H7 (cell line): Measurements from ENCODE around the gene FAR1. TPM values are rescaled to one million over a fixed set of nuclear protein-coding genes. Genes with fewer than 3 reads are reported as not detected.
A peak's percentile ranks its signal among the peaks of the same experiment; 100 is the strongest.

Experiments used
- DNase-seq: peaks from one replicate; pipeline ENCODE4 v3.0.0; 2012
- H3K27me3 ChIP-seq: 2 replicates; pipeline ENCODE4 v1.6.0; 2011; ENCODE audit warnings: mild to moderate bottlenecking, low read length; ENCODE audit not compliant: control insufficient read depth, insufficient read depth
- H3K36me3 ChIP-seq: replicated peaks from 2 replicates; pipeline ENCODE4 v1.5.1; 2011; ENCODE audit warnings: low read length; ENCODE audit not compliant: control insufficient read depth, insufficient read depth
- H3K4me3 ChIP-seq: 2 replicates; pipeline ENCODE4 v1.5.1; 2011; ENCODE audit warnings: low read depth, mild to moderate bottlenecking, control low read depth, low read length, moderate library complexity; ENCODE audit not compliant: insufficient read depth
- total RNA-seq: library from RNA; depleted of rRNA; stranded (reverse); fragments of >200 nt; shearing (Covaris generic); gene quantifications from 2 replicates; pipeline ENCODE4 v1.2.3, GENCODE V29; 2014

Gene FAR1
- total RNA-seq, 1 experiment from 2014 or later = 30.4 TPM

GRCh38 chr11:13661074-13661623 lies 7.3 kb upstream of the FAR1 start:
- no peaks in the 10 kb centered on the region for H3K36me3 ChIP-seq
- no peaks in the 10 kb centered on the region for H3K27me3 ChIP-seq
- H3K4me3 ChIP-seq = no peak overlapping the region
- DNase-seq = no peak

- H3K36me3 ChIP-seq = no peaks in the 10 kb centered on the region
- no peak for DNase-seq
- H3K27me3 ChIP-seq = no peaks in the 10 kb centered on the region
- no peak overlapping the region for H3K4me3 ChIP-seq
These were observed 4.8 kb upstream of the FAR1 start for GRCh38 chr11:13663631-13664071.

GRCh38 chr11:13664351-13664750 lies 4.1 kb upstream of the FAR1 start:
- no peaks in the 10 kb centered on the region for H3K27me3 ChIP-seq
- DNase-seq = no peak
- H3K36me3 ChIP-seq = no peaks in the 10 kb centered on the region
- H3K4me3 ChIP-seq = no peak overlapping the region

- Histone ChIP-seq H3K27me3 (no peaks in the 10 kb centered on the region), H3K36me3 (no peaks in the 10 kb centered on the region), H3K4me3 (no peak overlapping the region)
- DNase-seq = no peak
These were observed 1.8 kb upstream of the FAR1 start for GRCh38 chr11:13666708-13667107.

GRCh38 chr11:13667245-13667644 lies 1.2 kb upstream of the FAR1 start:
- Histone ChIP-seq H3K4me3 (peak overlapping the region; percentile 78), H3K27me3 (no peaks in the 10 kb centered on the region), H3K36me3 (no peaks in the 10 kb centered on the region)
- no peak for DNase-seq

GRCh38 chr11:13667795-13668101 lies 720 bp upstream of the FAR1 start:
- Histone ChIP-seq H3K36me3 (no peaks in the 10 kb centered on the region), H3K27me3 (no peaks in the 10 kb centered on the region), H3K4me3 (peak overlapping the region; percentile 78)
- DNase-seq = no peak

GRCh38 chr11:13668957-13669521 lies 571 bp downstream of the FAR1 start:
- Histone ChIP-seq H3K27me3 (no peaks in the 10 kb centered on the region), H3K36me3 (no peaks in the 10 kb centered on the region), H3K4me3 (peak overlapping the region; percentile 76)
- no peak for DNase-seq

GRCh38 chr11:13669544-13670488 lies 1.3 kb downstream of the FAR1 start:
- DNase-seq = no peak
- peak overlapping the region; percentile 76 for H3K4me3 ChIP-seq
- no peaks in the 10 kb centered on the region for H3K36me3 ChIP-seq
- H3K27me3 ChIP-seq = no peaks in the 10 kb centered on the region

- no peaks in the 10 kb centered on the region for H3K36me3 ChIP-seq
- DNase-seq = peak; percentile 13
- H3K4me3 ChIP-seq = no peak overlapping the region
- H3K27me3 ChIP-seq = no peaks in the 10 kb centered on the region
These were observed 4.2 kb downstream of the FAR1 start for GRCh38 chr11:13672576-13673210.

- H3K4me3 ChIP-seq = no peak overlapping the region
- DNase-seq = no peak
- H3K36me3 ChIP-seq = no peaks in the 10 kb centered on the region
- no peaks in the 10 kb centered on the region for H3K27me3 ChIP-seq
These were observed 6.5 kb downstream of the FAR1 start for GRCh38 chr11:13674799-13675509.

- DNase-seq = no peak
- Histone ChIP-seq H3K27me3 (no peaks in the 10 kb centered on the region), H3K4me3 (no peak overlapping the region), H3K36me3 (no peaks in the 10 kb centered on the region)
These were observed 8.1 kb downstream of the FAR1 start for GRCh38 chr11:13676576-13676975.

GRCh38 chr11:13679768-13680167 lies 11.3 kb downstream of the FAR1 start:
- DNase-seq = no peak
- Histone ChIP-seq H3K36me3 (no peaks in the 10 kb centered on the region), H3K4me3 (no peak overlapping the region), H3K27me3 (no peaks in the 10 kb centered on the region)

GRCh38 chr11:13680501-13681264 lies 12.2 kb downstream of the FAR1 start:
- no peak overlapping the region for H3K4me3 ChIP-seq
- no peaks in the 10 kb centered on the region for H3K27me3 ChIP-seq
- no peak for DNase-seq
- H3K36me3 ChIP-seq = no peaks in the 10 kb centered on the region

- no peaks in the 10 kb centered on the region for H3K27me3 ChIP-seq
- H3K36me3 ChIP-seq = no peaks in the 10 kb centered on the region
- no peak for DNase-seq
- H3K4me3 ChIP-seq = no peak overlapping the region
These were observed 13.0 kb downstream of the FAR1 start for GRCh38 chr11:13681446-13681845.
